HG02943 (cell line): Measurements from ENCODE around the gene FOXE3.

Experiments used
- ATAC-seq: cut with Tn5 transposase; IDR thresholded peaks from one replicate; pipeline ENCODE4 v1.9.1; 2021; ENCODE audit warnings: mild to moderate bottlenecking, low read depth, moderate library complexity; ENCODE audit not compliant: unreplicated experiment

The FOXE3 gene

DNA sequence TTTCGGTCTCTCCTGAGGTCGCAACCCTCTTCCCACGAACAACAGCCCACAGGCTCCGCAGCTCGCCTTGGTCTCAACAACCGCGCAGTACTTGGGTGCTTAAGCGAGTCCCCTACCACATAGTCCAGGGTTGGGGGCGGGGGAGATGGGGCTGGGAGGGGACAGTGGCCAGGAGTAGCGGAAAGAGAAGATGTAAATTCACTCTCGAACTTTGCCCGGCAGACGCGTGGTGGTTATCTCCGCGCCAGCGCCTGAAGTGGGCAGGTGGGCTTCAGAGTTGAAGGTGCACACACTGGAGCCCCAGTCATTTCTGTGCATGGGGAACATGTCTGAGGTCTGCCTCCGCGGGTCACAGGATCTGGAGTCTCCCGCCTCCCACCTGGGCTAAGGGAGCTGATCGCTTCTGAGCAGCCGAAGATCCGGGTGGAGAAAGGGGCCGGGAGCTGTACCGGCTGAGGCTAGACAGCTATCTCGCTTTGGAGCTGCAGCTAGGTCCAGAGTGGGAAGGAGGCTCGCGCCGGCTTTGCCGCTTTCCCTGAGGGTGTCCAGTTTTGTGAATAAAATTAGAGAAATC is 17.5 kb downstream of the FOXE3 start:
- ATAC-seq: no peak

DNA sequence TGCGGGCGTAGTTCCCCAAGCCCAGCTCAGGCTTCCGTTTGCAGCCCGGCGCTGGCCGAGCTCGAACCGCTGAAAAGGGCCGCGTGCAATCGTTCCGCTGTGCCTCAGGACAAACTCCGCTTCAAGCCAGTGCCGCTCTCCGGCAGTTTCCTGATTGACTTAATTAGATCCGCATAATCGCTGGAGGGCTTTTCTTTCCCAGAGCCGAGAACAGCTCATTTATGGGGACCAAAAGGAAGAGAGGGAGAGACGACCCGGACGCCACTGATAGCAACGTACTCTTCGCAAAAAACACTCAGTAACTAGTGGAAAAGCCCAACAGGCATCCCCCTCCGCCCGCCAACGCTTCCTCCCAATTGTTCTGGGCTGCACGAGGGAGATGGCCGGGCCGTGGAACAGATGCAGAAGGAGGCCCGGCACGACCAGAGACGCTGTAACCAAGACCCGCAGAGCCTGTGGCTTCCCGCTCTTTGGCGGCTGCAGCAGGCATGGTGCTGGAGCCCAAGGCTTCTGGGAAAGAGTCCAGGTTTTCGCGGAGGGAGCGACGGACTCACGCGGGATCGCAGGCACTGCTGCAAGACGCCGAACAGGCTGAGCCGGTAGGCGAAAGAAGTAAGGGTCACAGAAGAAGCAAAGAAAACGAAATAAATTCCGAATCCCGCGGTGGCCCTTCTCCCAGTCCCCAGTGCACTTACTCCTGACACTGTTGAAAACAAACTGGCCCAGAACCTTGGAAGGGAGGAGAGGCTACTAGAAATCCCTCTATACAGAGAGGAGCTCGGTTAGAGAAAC is 18.2 kb downstream of the FOXE3 start:
- no peak for ATAC-seq

DNA sequence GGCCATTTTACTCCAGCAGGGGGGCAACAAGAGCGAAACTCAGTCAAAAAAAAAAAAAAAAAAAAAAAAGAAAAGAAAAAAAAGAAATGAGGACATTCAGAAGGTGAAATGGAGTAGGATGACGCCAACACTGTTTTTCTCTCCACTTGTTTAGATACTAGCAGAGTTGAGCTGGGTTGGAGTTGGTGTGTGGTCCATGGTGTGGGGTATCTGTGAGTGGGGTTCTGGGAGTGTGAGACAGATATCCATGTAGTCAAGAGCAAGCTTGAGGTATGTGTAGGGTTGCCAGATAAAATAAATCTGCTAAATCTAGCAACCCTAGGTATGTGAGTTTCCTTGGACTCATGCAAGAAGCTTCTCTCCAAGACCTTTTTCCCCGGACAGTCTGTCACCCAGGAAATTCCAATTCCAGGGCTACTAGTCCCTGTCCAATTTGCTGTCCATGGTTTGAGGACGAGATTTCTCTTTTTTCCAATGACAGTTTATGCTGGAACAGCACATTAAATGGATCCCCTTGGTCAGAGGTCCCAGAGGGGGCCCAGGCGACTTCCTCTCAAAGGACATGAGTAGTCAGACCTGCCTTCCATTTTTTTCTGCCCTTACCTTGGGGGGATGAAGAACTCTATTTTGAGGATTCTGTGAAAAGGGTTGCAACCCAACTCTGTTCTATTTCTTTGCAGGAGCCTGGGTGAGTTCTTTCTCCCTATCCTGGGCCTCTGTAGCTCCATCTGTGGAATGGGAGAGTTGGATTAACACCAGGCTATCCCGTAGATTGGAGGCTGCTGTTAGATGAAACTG is 19.6 kb downstream of the FOXE3 start:
- no peak for ATAC-seq

DNA sequence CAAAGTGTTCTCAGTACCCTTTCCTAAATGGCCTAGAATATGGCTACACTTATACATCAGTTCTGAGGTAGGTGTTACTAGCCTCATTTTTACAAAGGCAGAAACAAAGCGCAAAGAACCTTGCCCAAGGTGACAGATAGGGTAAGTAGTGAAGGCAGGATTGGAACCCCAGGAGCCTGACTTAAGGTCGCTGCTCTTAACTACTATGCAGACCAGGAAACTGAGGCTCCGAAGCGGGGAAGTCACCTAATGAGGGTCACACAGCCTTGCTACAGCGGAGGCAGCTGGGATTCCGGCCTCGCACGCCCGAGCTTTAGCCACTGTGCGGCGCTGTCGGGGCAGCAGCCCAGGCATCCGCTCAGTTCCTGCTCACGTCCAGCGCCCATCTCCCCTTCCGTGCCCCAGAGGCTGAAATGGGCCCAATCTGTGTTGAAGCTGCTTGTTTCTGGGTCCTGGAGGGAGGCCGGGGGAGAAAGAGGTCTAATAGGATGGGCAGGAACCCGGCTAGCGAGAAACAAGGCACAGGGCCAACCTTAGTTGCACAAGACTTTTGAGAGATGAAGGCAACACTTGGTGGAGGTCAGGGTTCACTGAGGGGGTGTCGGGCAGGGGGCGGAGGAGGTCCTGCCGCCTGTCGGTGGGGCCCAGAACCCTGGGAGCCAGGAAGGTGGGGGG is 20.4 kb downstream of the FOXE3 start:
- peak; percentile 43 for ATAC-seq

DNA sequence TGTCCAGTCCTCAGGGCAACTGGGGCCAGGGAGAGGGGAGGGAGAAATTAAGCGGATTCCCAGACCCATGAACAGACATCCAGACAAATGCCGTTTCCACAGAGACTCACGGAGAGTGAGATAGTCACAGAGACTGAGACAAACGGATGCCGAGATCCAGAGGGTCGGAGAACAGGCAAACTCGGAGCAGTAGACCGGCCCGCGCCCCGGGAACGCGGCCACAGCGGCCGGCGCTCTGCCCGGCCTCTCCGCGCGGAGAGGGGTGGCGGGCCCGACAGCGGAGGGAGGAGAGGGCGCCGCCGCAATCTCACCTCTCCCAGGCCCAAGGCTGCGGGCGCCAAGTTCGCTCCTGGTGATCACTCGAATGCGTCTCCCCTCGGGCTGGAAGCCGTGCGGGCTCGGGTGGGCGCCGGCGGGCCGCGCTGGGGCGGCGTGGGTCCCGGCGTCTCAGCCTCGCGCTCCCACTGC is 20.9 kb downstream of the FOXE3 start:
- ATAC-seq: no peak

DNA sequence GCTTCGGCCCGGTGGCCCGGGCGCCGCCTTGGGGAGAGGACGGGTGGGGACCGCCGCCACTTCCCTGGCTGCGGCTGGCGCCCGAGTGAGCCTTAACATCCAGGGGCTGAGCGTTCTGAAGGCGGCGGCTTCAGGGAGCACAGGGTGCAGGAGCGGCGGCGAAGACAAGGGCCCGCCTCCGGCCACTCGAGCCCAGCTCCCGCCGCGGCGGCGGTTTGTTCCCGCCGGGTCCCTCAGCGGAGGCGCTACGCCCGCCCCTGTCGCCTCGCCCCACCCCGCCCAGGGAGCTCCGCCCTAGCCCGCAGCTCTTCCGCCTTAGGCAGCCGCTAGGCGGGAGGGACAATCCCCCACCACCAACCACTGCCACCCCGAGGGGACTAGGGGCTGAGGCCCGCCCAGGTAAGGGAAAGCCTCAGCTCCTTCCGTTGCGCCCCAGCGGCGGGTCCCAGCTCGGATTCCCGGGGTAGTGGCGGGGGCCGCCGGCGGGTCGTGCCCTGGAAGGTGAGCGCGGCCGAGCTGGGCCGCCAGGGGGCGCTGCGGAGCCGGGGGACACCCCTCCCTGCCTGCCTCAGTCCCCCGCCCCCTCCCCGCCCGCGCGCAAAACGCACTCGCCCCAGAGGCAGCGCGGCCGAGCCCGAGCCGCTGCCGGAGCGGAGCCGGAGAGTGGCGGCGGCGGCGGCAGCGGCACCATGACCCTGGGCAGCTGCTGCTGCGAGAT is 21.5 kb downstream of the FOXE3 start, which contains the start of gene FOXD2:
Gene FOXD2 (plus strand): TSS at position 598 of the 718 bp plus-strand sequence. CDS start 92 bp downstream, at position 690.
- peak; percentile 66 for ATAC-seq

DNA sequence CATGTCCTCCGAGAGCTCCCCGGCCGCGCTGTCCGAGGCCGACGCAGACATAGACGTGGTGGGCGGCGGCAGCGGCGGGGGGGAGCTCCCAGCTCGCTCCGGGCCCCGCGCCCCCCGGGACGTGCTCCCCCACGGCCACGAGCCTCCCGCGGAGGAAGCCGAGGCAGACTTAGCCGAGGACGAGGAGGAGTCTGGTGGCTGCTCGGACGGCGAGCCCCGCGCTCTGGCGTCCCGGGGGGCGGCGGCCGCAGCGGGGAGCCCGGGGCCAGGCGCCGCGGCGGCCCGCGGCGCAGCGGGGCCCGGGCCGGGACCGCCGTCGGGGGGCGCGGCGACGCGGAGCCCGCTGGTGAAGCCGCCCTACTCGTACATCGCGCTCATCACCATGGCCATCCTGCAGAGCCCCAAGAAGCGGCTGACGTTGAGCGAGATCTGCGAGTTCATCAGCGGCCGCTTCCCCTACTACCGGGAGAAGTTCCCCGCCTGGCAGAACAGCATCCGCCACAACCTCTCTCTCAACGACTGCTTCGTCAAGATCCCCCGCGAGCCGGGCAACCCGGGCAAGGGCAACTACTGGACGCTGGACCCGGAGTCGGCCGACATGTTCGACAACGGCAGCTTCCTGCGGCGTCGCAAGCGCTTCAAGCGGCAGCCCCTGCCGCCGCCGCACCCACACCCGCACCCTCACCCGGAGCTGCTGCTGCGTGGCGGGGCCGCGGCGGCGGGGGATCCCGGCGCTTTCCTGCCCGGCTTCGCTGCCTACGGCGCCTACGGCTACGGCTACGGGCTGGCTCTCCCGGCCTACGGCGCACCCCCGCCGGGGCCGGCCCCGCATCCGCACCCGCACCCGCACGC is 22.3 kb downstream of the FOXE3 start:
- ATAC-seq: no peak

DNA sequence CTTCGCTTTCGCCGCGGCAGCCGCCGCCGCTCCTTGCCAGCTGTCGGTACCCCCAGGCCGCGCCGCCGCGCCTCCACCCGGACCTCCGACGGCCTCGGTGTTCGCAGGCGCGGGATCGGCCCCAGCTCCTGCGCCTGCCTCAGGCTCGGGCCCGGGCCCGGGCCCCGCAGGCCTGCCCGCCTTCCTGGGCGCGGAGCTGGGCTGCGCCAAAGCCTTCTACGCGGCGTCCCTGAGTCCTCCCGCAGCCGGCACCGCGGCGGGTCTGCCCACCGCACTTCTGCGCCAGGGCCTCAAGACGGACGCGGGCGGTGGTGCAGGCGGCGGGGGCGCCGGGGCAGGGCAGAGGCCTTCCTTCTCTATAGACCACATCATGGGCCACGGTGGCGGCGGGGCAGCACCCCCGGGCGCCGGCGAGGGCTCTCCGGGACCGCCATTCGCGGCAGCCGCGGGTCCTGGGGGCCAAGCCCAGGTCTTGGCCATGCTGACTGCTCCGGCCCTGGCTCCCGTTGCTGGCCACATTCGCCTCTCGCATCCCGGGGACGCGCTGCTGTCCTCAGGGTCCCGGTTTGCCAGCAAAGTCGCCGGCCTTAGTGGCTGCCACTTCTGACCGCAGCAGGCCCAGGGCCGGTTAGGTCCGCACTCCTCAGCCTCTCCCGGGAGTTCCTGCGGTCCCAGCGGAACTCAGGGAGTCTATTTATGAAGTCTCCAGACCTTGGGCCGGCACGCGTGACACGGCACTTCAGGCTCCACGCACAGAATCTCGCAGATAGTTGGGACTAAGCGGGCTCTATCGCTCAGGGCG is 23.1 kb downstream of the FOXE3 start:
- no peak for ATAC-seq

DNA sequence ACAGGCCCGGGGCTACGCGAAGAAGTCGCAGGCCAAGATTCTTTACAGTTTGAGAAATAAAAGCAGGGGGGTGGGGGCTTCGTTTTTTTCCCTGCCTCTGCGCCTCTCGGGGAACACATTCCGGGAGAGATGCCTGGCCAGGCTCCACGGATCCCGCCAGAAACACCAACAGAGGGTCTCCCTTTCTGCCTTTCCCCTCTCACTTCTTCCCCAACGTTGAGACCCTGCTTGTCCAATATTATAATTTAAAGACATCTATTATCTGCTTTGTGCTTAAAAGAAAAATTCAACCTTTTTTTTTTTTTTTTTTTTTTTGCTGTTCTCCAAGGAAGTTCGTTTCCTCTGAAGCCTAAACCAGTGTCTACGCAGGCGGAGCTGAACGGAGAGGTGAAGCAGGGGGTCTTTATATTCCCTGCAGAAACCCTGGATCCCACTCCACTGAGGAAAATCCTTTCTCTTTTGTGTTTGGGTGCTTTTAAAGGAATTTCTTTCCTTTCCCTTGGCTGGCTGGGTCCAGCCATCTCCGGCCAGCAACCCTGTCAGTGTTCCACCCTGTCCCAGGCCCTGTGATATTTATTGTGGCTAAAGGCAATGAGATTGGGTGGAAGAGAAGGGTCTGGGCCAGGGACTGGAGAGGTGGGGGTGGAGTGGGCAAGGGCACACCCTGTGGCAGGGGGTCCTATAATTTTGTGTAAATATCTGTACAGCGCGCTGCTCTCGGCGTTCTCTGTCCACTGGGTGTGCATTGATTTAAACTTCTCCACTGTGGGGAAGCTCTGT is 23.9 kb downstream of the FOXE3 start:
- ATAC-seq: no peak

DNA sequence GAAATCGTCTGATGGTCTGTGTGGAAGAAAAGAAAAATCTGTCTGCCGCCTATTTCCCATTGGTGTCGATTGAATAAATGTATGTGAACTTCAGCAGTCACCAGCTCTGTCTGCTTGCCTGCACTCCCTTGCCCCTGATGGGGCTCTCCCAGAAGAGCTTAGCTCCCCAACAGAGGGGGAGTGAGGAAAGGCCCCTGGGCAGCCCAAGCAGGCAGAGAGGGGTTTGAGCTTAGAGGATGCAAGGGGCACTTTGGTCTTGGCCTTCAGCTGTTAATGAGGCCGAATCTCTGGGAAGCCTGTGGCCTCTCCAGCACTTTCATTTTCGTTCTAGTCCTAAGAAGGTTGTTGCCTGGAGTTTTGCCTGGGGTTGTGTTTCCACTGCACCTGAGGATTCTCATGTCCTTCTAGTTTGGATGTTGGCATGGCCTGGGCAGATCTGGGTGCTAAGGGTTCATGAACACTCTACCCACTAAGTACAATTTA is 24.6 kb downstream of the FOXE3 start:
- no peak for ATAC-seq

DNA sequence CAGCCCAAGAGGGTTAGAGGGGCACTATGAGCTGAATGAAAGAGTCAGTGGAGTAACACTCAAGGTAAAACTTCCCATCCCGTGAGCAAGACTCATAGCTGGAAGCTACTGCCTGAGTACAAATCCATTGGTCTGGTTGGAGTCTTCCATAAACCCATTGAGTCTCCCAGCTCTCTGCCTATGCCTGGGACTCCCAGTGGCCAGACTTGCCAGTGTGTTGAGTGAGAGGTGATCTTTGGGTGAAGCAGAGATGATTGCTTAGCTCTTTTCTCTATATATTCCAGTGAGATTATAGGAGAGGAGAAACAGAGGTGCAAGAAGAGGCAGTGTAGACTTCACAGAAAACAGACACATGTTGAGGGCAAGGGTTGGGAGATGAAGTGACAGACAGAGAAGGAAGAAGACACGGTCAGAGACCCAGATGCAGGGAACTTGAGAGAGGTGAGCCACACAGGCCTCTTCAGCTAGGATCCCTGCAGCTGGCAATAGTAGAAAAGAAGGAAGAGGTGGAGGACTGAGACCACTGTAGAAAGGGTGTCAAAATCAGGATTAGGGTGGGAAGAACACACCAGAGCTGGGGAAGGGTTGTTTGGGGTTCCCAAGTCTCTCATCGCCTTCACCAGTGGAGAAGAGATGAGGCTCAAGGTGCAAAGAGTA is 25.5 kb downstream of the FOXE3 start:
- ATAC-seq: no peak

DNA sequence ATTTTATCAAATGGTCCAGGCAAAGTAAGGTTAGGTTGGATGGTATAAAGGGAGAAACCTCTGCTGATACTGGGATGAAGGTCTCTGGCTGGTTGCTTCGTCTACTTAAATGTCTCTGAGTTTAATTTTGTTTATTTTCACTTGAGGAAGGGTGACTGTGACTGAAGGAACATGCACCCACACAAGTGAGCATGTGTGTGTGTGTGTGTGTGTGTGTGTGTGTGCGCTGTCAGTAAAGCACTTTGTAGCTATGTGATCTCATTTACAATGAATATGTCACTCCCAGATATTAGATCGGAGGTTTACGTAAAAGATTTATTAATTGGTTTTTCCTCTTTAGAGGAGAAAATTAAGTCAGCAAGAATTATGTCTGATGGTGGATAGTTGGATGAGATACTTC is 26.1 kb downstream of the FOXE3 start:
- ATAC-seq: no peak

DNA sequence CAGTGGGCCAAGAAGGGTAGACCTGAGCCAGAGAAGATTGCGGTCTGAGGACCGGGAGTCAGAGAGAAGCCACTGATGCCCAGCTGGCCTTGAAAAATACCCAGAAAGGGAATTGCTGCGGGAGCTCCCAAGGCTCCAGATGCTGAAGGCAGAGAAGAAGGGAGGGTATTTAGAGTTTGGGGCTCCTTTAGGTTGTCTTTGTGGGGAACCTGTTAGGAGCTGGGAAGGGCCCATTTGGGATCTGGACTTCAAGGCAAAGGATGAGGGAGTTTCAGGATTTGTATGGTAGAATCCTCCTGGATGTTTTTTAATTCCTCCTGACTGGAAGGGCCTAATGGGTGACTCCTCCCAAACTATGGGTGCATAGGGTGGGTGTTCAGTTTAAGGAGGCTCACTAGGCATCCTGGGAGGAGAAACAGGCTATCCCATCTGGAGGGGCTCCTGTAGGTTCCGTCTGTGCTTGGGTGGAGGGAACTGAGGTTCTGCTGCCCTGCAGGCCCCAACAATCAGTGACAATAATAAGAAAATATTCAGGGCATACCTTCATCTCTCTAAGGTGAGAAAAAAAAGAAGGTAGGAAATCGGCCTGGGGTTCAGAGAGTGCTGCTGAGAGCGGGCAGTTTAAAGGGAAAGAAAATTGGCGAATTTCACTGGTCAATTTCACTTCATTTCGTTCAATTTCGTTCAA is 26.9 kb downstream of the FOXE3 start:
- no peak for ATAC-seq

DNA sequence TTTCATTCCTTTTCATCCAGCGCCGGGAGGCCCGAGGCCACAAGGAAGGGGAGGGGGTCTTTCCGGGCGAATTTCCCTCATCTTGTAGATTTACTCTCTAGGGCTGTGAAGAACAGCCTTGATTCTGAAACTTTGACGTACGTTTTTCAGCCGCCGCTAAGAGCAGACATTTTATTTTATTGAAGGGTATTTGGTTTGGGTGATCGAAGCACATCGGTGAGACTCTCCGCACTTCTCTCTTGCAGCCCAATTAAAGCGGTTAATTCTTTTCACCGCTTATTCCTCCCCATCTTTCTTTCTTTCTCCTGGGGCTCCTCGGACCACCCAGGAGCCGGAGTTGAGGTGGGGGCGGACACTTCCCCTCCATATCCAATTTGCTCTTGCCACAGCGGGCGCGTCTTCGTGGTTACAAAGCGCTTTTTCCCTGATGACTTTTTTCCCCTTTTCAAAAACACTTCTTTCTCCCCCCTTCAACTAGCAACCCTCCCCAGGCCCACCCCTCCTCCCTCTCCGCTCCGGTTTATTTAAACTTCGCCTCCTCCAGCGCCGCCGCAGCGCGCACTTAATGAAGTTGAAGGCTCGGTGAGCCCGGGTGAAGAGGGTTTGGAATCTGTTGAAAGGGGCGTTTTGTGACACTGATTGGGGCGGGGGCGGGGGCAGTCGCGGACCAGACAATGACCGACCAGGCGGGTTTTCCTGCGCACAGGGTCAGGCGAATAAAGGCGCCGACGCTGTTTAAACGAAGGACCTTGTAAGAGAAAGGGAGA is 27.6 kb downstream of the FOXE3 start:
- no peak for ATAC-seq

DNA sequence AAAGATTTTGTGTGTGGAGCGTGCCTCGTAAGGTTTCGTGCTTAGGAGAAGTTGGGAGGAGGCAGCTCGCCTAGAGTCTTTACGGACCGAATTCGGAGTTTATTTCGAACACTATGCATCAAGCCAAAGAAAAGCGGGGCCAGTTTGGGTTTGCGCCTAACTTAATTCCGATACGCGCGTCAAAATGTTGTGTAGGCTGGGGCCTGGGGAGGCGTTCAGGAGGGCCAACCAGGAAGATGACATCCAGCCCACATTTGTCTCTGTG is 28.1 kb downstream of the FOXE3 start:
- ATAC-seq: no peak
